DMS 273 treated with DMSO at 0.1 percent for 48 hours (cell line): Measurements from ENCODE around the gene ARHGEF9.
"Not testable (repeated sequence)": the region's sequence is repeated elsewhere in the genome, so short reads cannot be mapped to it uniquely, and the experiment has no call there.

ENCODE experiments used
- DNase-seq: peaks from one replicate; lab custom pipeline; 2025; lab: John Stamatoyannopoulos, UW

Gene ARHGEF9

DNA sequence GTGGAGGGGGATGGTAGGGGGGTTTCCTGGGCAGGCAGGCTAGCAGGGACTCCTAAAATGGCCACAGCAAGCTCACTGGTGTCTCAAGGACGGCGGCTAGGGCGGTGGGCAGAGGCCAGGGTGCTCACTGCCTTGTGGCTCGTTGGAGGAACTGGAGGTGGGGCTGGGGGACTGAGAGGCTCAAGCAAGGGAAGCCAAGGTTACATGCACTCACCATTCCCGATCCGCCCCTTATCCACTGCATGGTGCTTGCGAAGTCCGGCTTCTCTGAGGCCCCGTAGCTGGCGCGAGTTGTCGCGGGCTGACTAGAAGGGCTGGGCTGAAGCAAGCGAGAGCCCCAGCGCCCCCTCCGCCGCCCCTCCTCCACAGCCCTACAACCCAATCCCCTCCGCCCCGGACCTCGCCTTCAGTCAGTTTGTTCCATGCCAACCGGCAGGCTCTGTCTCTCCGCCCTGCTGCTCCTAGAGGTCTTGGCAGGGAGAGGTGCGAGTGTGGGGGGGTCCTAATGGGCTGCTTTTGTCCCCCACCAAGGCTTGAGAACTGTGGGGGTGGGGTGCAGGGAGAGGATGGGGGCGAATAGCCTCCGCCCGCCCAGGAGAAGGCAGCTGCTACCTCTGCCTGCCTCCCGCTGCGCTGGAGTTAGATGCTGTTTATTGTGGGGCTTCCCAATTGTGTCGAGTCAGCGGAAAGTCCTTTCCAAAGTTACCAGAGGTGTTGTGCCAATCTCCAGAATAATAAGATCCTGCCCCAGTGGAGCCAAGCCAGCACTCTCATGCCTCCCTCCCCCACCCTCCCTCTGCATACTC is at the start of gene ARHGEF9:
ARHGEF9 (minus strand) TSS at position 313 of the 806 bp plus-strand sequence; CDS start at position 244, 69 bp downstream.
- no peak for DNase-seq

DNA sequence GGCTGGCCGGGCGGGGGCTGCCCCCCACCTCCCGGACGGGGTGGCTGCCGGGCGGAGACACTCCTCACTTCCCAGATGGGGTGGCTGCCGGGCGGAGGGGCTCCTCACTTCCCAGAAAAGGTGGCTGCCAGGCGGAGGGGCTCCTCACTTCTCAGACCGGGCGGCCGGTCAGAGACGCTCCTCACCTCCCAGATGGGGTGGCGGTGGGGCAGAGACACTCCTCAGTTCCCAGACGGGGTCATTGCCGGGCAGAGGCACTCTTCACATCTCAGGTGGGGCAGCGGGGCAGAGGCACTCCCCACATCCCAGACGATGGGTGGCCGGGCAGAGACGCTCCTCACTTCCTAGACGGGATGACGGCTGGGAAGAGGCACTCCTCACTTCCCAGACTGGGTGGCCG is 40.4 kb upstream of the ARHGEF9 start:
- not testable (repeated sequence) for DNase-seq

DNA sequence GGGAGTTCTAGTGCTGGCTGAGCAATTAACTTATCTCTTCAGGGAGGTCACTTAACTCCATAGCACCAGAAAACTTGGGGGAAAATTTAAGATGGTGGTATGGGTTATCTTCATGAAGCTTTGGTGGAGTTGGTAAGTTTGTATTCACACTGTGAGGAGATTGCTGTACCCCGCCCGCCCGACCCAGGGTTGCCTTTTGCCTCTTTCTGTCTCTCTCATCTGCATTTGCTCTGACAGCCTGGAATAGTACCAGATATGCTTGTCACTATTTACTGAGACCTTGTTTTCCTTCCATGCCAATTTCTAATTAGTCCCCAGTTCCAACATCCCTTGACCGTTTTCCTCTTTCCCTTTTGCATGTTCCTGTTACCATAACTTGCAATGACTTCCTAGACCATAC is 33.1 kb upstream of the ARHGEF9 start:
- DNase-seq, result no peak

DNA sequence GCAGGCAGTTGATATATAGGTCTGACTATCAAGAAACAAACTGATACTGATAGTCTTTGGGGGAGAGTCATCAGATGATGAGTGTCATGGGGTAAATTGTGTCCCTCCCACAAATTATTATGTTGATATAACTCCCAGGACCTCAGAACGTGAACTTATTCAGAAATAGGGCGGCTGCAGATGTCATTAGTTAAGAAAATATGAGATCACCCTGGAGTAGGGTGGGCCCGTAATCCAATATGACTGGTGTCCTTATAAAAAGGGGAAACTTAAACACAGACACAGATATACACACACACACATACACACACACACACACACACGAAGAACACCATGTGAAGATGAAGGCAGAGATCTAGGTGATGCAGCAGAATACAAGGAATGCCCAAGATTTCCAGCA is 32.7 kb upstream of the ARHGEF9 start:
- no peak for DNase-seq

DNA sequence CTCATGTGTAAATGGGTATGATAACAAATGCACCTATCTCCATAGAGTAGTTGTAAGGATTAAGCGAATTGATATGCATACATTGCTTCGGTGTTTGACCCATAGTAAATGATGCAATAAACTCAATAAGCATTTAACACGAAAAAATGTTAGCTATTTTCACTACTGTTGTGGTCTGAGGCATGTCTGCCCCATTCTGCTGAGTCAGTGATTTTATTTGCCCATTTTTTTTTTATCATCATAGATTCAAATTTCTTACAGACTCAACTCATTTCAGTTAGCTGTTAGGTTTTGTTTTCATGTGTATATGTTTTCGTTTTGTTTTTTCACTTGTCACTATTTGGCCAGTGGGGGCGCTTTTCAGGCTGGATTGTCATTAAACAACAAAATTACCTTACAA is 27.8 kb upstream of the ARHGEF9 start:
- DNase-seq, result no peak

DNA sequence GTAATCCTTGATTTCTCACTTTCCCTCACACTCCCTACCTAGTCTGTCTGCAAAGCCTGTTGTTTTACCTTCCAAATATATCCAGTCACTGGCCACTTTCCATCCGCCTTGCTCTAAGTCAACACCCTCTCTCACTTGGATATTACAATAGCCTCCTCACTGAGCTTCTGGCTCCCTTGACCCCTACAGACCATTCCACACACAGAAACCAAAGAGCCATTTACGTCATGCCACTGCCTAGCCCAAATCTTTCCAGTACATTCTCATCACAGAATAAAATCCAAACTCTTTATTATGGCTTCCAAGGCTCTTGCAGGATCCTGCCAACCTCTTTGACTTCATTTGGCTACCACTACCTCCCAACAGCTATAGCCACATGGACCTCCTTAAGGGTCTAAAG is 25.7 kb upstream of the ARHGEF9 start:
- no peak for DNase-seq

DNA sequence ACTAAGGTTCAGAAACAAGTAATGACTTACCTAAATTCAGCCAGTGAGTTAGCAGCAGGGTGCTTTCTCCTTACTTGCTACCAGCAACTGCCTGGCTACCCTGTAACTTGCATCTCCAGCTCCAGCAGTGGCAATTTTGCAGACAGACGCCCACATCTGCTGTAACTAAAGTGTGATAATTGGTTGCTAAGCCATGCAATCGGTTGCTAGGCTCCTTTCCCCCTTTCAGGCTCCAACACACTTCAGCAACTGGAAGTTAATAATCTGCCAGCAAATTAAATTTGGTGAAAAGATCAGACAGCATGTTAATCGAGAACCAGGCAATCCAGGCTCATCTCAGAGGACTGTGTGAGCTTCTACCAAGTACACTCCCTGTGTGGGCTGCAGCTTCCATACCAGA is 24.2 kb upstream of the ARHGEF9 start:
- DNase-seq, result no peak

DNA sequence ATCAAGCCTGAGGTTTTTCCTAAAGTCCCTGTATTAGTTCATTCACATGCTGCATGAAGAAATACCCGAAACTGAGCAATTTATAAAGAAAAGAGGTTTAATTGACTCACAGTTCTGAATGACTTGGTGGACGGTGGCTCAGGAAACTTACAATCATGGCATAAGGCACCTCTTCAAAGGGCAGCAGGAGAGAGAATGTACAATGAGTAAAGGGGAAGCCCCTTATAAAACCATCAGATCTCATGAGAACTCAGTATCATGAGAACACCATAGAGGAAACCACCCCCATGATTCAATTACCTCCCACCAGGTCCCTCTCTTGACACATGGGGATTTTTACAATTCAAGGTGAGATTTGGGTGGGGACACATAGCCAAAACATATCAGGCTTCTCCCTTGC is 10.4 kb upstream of the ARHGEF9 start:
- DNase-seq, result not testable (repeated sequence)

DNA sequence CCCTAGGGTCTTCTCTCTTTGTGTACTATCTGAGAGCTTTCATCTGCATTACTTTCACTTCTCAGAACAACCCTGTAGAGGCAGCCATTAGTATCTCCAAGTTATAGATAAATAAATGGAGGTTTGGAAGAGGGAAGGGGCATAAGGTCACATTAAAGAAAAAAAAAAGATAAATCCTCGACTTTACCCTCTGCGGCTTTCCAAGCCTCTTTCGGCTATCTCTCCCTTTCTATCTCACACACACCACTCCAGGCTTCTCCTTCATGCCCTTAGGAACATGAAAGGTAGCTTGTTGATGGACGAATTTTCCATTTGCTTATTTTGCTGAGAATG is 660 bp upstream of the ARHGEF9 start:
- DNase-seq, result no peak

DNA sequence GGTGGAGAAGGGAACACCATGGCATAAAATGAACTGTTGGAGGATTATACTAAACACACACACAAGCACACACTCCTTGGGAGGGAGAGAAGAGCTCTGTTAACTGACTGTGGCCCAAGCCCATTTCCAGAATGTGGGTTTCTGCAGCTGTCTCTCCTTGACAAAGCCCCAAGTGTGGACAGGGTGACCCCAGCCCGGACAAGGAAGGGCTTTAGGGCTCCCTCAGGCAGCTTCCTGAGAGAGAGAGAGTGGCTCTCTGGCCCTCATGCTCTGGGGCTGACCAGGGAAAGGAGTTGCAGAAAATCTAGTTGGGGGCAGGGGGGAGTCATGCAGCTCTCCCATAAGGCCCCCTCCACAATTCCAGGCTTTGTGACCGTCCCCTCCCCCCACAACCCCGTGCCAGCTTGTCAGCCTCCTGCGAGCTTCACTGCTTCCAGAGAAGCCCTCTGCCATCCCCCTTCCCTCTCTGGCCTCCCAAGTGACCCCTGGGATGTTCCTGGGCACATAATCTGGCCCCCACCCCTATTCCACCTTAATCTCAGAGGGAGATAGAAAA is 590 bp downstream of the ARHGEF9 start:
- DNase-seq, result no peak

DNA sequence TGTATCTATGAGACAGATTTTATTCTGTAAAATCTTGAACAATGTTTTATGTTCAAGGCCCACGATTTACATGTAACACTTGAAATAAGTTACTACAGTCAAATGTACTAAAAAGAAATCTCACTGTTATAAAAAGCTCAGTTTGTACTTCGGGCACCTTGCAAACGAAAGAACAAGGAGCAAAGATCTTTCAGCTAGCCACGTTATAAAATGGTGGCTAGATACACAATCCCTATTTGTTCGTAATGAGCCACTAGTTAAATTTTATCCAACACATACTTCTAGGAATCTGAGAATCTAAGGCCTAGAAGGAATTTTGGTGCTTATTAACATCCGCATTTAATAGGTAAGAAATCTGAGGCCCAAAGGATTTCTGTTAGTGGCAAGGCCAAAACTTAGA is 2.5 kb downstream of the ARHGEF9 start:
- no peak for DNase-seq

DNA sequence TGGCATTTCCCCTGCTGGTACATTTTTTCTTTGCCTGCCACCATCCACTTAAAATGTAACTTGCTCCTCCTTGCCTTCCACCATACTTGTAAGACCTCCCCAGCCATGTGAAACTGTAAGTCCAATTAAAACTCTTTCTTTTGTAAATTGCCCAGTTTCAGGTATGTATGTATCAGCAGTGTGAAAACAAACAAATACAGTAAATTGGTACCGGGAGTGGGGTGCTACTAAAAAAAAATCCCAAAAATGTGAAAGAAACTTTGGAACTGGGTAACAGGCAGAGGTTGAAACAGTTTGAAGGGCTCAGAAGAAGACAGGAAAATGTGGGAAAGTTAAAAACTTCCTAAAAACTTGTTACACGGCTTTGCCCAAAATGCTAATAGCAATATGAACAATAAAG is 16.3 kb downstream of the ARHGEF9 start:
- DNase-seq, result no peak

DNA sequence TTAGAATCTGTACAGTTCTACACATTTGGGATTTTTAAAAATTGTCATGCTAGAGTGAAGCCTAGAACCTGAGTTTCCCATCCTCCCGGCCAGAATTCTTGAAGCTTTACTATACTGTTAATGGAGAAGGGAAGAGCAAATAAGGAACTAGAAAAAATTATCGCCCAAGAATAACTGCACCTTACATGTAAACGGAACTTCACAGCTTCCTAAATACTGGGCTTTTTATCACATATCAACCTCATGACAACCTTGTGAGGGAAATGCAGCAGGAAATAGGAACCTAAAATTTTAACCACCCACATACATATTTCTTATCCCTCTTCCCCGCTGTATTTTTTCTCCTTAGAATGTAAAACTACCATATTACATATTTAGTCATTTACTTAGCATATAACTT is 19.3 kb downstream of the ARHGEF9 start:
- no peak for DNase-seq

DNA sequence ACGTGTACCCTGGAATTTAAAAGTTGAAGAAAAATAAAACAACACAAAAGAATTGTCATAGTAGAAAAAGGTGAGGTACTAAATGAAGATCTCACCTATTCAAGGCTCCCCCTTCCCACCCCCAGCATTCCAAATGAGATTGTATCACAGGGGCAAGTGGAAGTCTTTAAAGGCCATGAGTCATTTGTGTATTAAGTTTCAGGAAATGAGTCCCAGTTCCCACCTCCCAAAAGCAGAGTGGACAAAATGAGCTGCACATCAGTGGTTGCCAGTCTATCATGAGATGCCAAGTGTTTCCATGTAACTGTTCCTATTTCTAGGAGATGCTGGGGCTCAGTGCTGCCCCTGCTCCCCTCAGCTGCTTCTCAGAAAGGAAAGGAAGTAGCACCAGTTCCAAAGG is 20.1 kb downstream of the ARHGEF9 start:
- DNase-seq, result no peak

DNA sequence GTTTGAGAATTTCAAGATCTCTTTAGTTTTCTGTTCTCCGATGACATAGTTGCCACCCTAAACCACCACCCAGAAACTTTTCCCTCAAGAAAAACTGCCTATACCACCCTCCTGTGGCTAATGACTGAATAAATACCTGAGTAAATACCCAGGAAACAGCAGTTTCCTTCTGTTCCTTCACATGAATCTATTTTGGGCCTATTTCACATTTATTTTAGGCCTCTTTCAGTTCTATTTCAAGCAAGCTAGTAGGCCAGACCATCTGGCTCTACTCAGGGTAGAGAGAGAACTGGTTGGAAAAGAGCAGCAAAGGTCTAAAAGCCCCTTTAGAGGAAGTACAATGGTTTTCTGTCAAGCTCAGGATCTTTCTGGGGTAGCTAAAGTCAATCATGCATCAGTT is 23.4 kb downstream of the ARHGEF9 start:
- no peak for DNase-seq

DNA sequence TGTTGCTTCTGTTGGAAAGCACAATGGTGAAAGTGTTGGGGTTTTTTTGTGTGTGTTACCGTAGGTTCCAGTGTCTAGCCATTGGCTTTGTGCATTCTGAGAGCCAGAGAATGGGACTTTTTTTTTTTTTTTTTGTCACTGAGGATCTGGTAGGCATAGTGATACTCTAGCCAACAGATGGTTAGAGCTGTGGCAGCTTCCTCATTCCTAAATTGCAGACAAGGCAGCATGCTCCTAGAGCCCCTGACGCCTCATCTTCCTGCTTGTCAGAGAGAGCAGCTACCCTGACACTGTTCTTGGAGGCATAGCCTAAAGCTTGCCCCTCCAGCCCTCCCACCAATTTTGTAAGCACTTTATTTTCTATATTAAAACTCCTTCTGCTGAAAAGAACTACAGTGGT is 27.0 kb downstream of the ARHGEF9 start:
- DNase-seq, result no peak

DNA sequence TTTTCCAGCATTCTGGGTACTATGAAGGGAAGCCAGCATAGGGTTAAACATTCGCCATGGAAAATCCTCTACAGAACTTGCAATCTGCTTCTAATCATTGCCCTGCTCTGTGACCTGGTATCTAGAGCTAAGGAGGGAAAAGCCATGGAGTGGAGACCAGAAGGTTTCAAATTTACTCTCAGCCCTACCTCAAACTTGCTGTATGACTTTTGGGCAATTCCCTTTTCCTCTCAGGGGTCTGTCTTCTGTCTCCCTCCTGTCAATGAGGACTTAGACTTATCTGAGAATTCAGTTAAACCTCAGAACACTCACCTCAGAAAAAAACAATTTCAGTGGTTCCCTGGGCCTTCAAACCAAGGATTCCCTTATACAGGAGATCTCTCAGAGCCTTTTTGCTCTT is 29.1 kb downstream of the ARHGEF9 start:
- DNase-seq, result no peak

DNA sequence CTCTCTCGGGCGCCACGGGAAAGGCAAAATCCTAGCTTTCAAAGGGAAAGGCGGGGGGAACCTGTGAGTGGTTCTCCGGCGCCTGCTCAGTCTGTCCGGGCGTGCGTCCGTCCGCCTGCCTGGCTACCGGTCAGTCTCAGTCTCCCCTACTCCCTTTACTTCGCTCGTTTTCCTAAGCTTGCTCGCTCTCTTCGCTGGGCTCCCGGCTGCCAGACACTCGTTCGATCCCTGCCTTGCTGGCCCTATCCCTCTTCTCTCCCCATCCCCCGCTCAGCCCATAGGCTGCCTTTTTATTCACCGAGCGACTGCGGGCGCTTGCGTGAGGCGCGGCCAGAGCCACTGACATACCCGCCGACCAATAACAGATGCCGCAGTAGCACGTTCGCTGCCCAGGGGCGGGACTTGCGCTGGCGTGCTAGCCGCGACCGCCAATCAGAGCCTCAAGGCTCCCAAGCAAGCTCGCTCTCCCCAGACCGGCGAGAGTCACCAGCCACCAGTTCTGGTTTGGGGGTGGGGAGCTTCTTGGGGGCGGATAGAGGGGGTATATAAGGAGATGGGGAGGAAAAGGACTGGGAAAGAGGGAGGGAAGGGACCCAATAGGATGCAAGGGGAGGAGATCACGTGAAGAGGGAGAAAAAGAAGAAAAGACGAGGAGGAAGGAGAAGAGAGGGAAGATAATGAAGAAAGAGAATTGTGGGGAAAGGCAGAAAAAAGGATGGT is 30.0 kb downstream of the ARHGEF9 start:
- peak; percentile 90 for DNase-seq

DNA sequence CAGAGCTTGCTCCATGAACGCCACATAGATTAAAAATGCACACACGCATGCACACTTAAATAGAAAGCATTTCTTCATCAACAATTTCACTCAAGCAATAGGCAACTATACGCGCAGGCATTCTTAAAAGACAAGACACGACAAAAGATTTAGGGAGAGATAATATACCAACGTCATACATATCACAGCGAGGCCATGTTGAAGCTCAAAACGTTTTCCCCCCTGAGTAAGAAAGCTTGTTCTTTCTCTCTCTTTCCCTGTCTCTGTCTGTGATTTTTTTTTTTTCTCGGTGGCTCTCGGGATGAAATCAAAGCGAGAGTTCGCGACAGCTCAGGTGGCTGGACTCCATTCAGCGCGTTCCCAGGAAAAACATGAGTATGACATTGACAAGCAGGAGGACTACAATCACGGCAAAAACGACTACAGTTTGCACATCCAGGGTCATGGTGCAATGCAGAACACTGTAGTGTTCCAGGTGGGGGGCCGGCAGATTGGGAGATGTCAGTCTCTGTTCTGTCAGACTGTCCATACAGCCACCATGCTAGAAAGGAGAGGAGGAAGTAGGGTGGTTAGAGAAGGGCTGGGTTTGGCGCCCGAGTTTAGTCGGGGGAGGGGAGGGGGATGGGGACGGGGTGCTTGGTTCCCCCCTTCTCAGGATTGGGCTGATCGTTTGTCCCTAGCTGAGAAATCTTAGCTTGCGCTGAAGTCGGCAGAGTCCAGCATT is 30.7 kb downstream of the ARHGEF9 start:
- DNase-seq, result no peak

DNA sequence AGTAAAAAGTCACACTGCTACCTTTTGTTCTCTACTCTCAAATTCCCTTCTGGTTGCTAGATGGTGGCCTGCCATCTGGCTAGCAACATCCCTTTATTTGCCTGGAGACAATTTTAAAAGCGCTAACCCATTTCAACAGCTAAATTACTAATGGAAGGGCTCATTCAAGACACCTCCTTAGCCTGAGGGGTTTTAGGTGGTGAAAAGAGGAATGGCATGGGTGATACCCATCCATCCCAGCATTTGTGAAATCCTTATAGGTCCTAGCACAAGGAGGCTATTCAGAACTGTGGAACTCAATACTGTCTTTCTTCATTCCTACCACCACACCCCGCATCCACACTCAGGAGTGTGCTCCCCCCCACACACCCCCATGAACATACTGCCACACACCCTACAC is 33.5 kb downstream of the ARHGEF9 start:
- DNase-seq, result no peak

DNA sequence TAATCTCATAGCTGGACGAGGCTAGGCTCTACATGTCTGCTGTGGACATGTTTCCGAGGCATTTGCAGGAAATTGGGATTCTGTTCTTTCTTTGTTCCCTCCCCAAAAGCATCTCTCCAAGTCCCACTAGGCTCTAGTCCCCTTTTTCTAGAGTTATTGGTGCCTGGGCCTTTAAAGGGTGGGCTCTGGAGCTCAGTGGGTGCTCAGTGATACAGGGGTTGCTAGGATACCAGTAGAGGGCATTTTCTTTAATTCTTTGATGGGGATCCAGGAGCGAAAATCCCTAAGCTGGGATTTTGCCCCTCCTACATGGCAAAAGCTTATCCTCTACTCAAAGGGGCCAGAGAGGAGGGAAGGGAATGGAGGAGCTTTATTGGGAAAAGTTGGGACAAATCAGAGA is 34.2 kb downstream of the ARHGEF9 start:
- no peak for DNase-seq

DNA sequence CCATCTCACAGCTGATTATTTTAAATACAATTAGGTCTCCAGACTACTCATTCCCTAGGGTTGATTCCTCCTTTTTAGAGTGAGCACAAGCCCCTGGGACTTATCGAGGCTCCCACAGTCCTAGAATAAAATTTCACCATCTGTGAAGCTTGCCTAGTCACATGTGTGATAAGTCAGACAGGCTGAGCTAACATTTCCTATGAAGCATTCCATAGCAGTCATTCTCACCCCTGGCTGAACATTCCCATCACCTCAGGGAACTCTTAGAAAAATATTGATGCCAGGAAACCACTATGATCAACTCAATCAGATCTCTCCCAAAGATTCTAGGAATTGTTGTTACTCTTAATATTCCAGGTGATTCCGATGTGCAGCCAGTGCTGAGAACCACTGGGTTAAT is 37.7 kb downstream of the ARHGEF9 start:
- no peak for DNase-seq

DNA sequence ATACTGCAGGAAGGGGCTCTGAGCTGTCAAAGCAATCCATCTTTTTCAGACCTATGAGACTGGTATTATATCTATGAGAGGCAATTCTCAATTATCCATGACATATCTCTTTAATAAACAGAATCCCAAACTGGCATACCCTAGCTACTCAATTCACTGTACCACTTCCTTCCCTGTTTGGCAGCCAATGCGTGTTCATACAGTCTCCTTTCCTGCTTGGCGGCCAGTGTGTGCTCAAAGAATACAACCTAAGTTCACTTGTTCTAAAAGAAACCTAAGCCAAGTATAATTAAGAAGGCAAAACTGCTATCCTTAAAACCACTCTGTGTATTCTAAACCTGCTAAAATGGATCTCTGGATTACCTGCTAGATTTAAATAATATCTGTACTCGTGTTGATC is 38.3 kb downstream of the ARHGEF9 start:
- DNase-seq, result no peak
